HUES48 (cell line): ENCODE results near the gene CEP89.
"Not testable (repeated sequence)": the region's sequence is repeated elsewhere in the genome, so short reads cannot be mapped to it uniquely, and the experiment has no call there.

Experiments used
- H3K27ac ChIP-seq: one replicate; pipeline ENCODE4 v1.7.0; 2013; ENCODE audit warnings: low read depth, low read length, inconsistent platforms
- H3K27me3 ChIP-seq: 2 replicates; pipeline ENCODE4 v1.6.1; 2013; ENCODE audit warnings: mild to moderate bottlenecking, low read length; ENCODE audit not compliant: control insufficient read depth, insufficient read depth
- H3K36me3 ChIP-seq: 2 replicates; pipeline ENCODE4 v1.6.1; 2013; ENCODE audit warnings: low read length; ENCODE audit not compliant: control insufficient read depth, insufficient read depth
- H3K4me1 ChIP-seq: 2 replicates; pipeline ENCODE4 v1.6.1; 2013; ENCODE audit warnings: mild to moderate bottlenecking, low read length; ENCODE audit not compliant: control insufficient read depth, insufficient read depth
- H3K4me3 ChIP-seq: 2 replicates; pipeline ENCODE4 v1.5.1; 2013; ENCODE audit warnings: mild to moderate bottlenecking, low read depth, low read length
- H3K9ac ChIP-seq: 2 replicates; pipeline ENCODE4 v1.6.1; 2013; ENCODE audit warnings: mild to moderate bottlenecking, low read depth, low read length, moderate library complexity
- H3K9me3 ChIP-seq: 2 replicates; pipeline ENCODE4 v1.6.1; 2013; ENCODE audit warnings: low read length; ENCODE audit not compliant: control insufficient read depth, insufficient read depth

The CEP89 gene

GRCh38 chr19:32869966-32870573 is 101.7 kb downstream of the CEP89 start:
- no peak overlapping the region for H3K9ac ChIP-seq
- no peak overlapping the region for H3K27ac ChIP-seq
- H3K4me1 ChIP-seq, result peaks cover 5% of the 10 kb centered on the region; the same call in 1 of the 2 replicates
- no peak overlapping the region for H3K4me3 ChIP-seq
- no peaks in the 10 kb centered on the region for H3K9me3 ChIP-seq
- no peaks in the 10 kb centered on the region for H3K36me3 ChIP-seq
- no peaks in the 10 kb centered on the region for H3K27me3 ChIP-seq

DNA sequence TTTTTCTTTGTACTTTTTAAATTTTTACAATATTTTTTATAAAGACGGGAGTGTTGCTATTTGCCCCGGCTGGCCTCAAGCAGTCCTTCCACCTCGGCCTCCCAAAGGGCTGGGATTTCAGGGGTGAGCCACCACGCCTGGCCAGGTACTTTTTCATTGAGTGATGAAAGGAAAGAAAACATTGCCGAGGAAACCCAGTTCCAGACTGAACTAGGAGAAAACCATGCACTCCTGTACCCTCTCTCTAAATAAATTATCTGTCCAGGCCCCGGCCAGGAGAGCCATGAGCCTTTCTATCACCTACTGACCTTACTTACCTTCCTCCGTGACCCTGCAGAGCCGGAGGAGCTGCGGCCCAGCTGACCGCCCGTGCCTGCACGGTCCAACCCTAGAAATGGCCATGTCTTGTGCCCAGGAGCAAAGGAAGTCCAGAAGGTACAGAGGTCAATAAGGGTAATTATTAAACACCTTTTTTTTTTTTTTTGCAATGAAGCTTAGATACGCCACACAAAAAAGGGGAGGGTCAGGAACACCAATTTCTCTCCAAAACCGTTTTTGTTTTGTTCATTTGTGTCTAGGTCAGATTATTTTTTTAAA is 102.3 kb downstream of the CEP89 start, which contains the start of gene SLC7A9:
Gene SLC7A9 (minus strand): TSS at position 399 of the 597 bp plus-strand sequence. CDS start 1,233 bp downstream, outside the sequence.
- H3K9me3 ChIP-seq, result no peaks in the 10 kb centered on the region
- no peak within 1 kb of the TSS for H3K4me3 ChIP-seq
- H3K27ac ChIP-seq, result no peak within 1 kb of the TSS
- no peaks in the 10 kb centered on the region for H3K27me3 ChIP-seq
- H3K36me3 ChIP-seq, result no peaks in the 10 kb centered on the region
- peaks cover 5% of the 10 kb centered on the region; the same call in 1 of the 2 replicates for H3K4me1 ChIP-seq
- H3K9ac ChIP-seq, result no peak within 1 kb of the TSS

GRCh38 chr19:32868206-32868950 is 103.4 kb downstream of the CEP89 start:
- Histone ChIP-seq H3K36me3 (no peaks in the 10 kb centered on the region), H3K9me3 (no peaks in the 10 kb centered on the region), H3K27me3 (no peaks in the 10 kb centered on the region), H3K4me1 (peaks cover 5% of the 10 kb centered on the region; the same call in 1 of the 2 replicates), H3K4me3 (no peak overlapping the region), H3K9ac (no peak overlapping the region), H3K27ac (no peak overlapping the region)

GRCh38 chr19:32867436-32867835 is 104.3 kb downstream of the CEP89 start:
- H3K27ac ChIP-seq, H3K4me1 ChIP-seq, H3K27me3 ChIP-seq, H3K9ac ChIP-seq, H3K9me3 ChIP-seq, H3K36me3 ChIP-seq, H3K4me3 ChIP-seq: not testable (repeated sequence)

- Histone ChIP-seq H3K4me1 (peaks cover 5% of the 10 kb centered on the region; the same call in 1 of the 2 replicates), H3K4me3 (no peak overlapping the region), H3K27ac (no peak overlapping the region), H3K9me3 (no peaks in the 10 kb centered on the region), H3K27me3 (no peaks in the 10 kb centered on the region), H3K9ac (no peak overlapping the region), H3K36me3 (no peaks in the 10 kb centered on the region)
These were observed 105.0 kb downstream of the CEP89 start for GRCh38 chr19:32866564-32867265.

DNA sequence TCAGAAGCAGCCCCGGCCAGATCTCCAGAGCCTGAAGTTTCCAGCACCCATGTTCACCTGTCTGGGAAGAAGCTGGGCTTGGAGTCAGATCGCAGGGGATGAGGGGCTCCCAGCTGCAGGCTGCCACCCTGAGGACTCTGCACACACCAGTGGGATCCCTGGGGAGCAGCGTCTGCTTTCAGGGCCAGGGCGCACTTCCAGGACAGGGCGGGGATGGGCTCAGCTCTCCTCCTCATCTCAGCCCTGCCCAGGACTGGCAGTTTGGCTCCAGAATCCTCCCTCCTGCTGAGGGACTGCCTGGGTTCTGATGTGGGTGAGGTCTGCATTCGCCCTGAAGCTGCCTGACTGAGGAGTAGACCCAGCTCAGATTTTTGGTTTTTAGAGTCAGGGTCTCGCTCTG is 105.7 kb downstream of the CEP89 start:
- Histone ChIP-seq H3K4me1 (peaks cover 5% of the 10 kb centered on the region; the same call in 1 of the 2 replicates), H3K27ac (no peak overlapping the region), H3K9ac (no peak overlapping the region), H3K36me3 (no peaks in the 10 kb centered on the region), H3K27me3 (no peaks in the 10 kb centered on the region), H3K4me3 (no peak overlapping the region), H3K9me3 (no peaks in the 10 kb centered on the region)

- Histone ChIP-seq H3K36me3 (no peaks in the 10 kb centered on the region), H3K9ac (no peak overlapping the region), H3K4me1 (peaks cover 5% of the 10 kb centered on the region; the same call in 1 of the 2 replicates), H3K4me3 (no peak overlapping the region), H3K27me3 (no peaks in the 10 kb centered on the region), H3K27ac (no peak overlapping the region), H3K9me3 (no peaks in the 10 kb centered on the region)
These were observed 106.4 kb downstream of the CEP89 start for GRCh38 chr19:32865326-32865725.

- no peak overlapping the region for H3K9ac ChIP-seq
- H3K36me3 ChIP-seq, result no peaks in the 10 kb centered on the region
- H3K27ac ChIP-seq, result no peak overlapping the region
- H3K4me3 ChIP-seq, result no peak overlapping the region
- H3K9me3 ChIP-seq, result no peaks in the 10 kb centered on the region
- H3K4me1 ChIP-seq, result peaks cover under 1% of the 10 kb centered on the region; the same call in 1 of the 2 replicates
- no peaks in the 10 kb centered on the region for H3K27me3 ChIP-seq
These were observed 107.3 kb downstream of the CEP89 start for GRCh38 chr19:32864318-32865007.

DNA sequence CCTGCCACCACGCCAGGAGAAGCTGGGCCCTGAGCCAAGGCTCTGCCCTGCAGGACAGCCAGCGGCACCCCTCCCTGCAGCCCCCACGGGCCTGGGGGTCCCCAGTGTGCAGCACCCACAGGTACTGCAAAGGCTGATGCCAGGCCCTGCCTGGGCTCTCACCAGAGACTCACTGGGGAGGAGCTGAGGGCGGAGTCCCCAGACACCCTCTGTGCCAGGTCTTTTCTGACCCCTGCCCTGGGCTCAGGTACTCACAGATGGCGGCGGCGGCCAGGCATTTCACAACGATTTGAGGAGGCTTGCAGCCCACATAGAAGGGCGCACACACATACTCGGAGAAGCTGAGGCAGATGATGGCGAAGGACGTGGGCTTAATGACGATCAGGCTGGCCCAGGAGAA is 107.9 kb downstream of the CEP89 start:
- no peak overlapping the region for H3K9ac ChIP-seq
- H3K36me3 ChIP-seq, result no peaks in the 10 kb centered on the region
- H3K27me3 ChIP-seq, result no peaks in the 10 kb centered on the region
- no peaks in the 10 kb centered on the region for H3K9me3 ChIP-seq
- H3K4me3 ChIP-seq, result no peak overlapping the region
- H3K27ac ChIP-seq, result no peak overlapping the region
- no peaks in the 10 kb centered on the region for H3K4me1 ChIP-seq

- H3K4me3 ChIP-seq, result no peak overlapping the region
- no peak overlapping the region for H3K27ac ChIP-seq
- no peaks in the 10 kb centered on the region for H3K4me1 ChIP-seq
- H3K36me3 ChIP-seq, result no peaks in the 10 kb centered on the region
- no peaks in the 10 kb centered on the region for H3K9me3 ChIP-seq
- no peak overlapping the region for H3K9ac ChIP-seq
- no peaks in the 10 kb centered on the region for H3K27me3 ChIP-seq
These were observed 108.5 kb downstream of the CEP89 start for GRCh38 chr19:32863301-32863700.
